D721Med (cell line): ENCODE results near the gene LRP4.

ENCODE experiments used
- DNase-seq: peaks from one replicate; pipeline ENCODE4 v3.0.0; 2011; ENCODE audit warnings: low spot score; ENCODE audit not compliant: insufficient read length
- FAIRE-seq: peaks from 2 replicates; lab custom pipeline; 2011; peaks lifted over from hg19 to GRCh38; lab: Jason Lieb, UNC
- TF ChIP-seq, protein P1 (sequence below): IDR thresholded peaks from 2 replicates; pipeline ENCODE4 v1.5.1; 2012; ENCODE audit warnings: mild to moderate bottlenecking, control low read depth; ENCODE audit not compliant: insufficient read depth; ENCODE audit errors: missing control alignments

Gene LRP4

GRCh38 chr11:46894961-46895360 lies 23.4 kb downstream of the LRP4 start:
- FAIRE-seq, result no peak
- TF ChIP-seq, protein P1, sequence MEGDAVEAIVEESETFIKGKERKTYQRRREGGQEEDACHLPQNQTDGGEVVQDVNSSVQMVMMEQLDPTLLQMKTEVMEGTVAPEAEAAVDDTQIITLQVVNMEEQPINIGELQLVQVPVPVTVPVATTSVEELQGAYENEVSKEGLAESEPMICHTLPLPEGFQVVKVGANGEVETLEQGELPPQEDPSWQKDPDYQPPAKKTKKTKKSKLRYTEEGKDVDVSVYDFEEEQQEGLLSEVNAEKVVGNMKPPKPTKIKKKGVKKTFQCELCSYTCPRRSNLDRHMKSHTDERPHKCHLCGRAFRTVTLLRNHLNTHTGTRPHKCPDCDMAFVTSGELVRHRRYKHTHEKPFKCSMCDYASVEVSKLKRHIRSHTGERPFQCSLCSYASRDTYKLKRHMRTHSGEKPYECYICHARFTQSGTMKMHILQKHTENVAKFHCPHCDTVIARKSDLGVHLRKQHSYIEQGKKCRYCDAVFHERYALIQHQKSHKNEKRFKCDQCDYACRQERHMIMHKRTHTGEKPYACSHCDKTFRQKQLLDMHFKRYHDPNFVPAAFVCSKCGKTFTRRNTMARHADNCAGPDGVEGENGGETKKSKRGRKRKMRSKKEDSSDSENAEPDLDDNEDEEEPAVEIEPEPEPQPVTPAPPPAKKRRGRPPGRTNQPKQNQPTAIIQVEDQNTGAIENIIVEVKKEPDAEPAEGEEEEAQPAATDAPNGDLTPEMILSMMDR, result no peak
- DNase-seq, result no peak

DNA sequence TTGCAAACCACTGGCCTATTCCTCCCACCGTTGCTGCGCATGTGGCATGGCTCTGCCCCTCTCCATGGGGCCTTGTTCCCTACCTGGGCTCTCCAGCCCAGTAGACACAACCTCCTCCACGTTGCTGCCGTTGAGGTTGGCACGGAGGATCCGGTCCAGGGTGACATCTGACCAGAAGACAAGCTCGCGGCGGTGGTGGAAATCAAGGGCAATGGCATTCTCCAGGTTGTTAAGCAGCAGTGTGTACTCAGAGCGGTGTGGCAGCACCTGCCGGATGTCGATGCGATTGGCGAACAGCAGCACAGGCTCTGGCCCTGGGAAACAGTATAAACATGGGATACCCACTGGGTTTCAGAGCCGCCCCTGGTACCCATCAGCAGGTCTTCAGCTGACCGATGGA lies 23.8 kb downstream of the LRP4 start:
- DNase-seq (no peak), FAIRE-seq (no peak)
- TF ChIP-seq, protein P1, result no peak

- TF ChIP-seq, protein P1, result no peak
- no peak for FAIRE-seq
Observed at GRCh38 chr11:46892838-46893237, 25.5 kb downstream of the LRP4 start.

DNA sequence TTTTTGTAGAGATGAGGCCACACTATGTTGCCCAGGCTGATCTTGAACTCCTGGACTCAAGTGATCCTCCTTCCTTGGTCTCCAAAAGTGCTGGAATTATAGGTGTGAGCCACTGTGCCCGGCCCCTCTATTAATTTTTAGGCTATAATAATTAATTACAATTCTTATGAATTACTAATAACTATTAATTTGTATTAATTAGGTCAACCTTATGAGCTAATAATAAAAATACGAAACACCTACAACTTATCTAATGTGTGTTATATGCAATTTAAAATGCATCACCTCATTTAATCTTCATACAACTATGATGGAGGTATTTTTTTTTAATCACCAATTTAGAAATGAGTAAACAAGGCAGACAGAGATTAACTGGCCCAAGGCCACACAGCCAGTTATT lies 26.2 kb downstream of the LRP4 start:
- no peak for DNase-seq
- TF ChIP-seq, protein P1, result no peak
- no peak for FAIRE-seq

More at GRCh38 chr11:46892838-46893237, 25.5 kb downstream of the LRP4 start:
- no peak for DNase-seq

- TF ChIP-seq, protein P1, result no peak
- FAIRE-seq (no peak), DNase-seq (no peak)
Observed at GRCh38 chr11:46890665-46891064, 27.7 kb downstream of the LRP4 start.

GRCh38 chr11:46889689-46890475 lies 28.5 kb downstream of the LRP4 start:
- FAIRE-seq, result peak; percentile 94
- TF ChIP-seq, protein P1, result peak; percentile 98

GRCh38 chr11:46889251-46889650 lies 29.1 kb downstream of the LRP4 start:
- DNase-seq (no peak), FAIRE-seq (no peak)
- TF ChIP-seq, protein P1, result no peak

More at GRCh38 chr11:46889689-46890475, 28.5 kb downstream of the LRP4 start:
- peak; percentile 70 for DNase-seq
